Measurements from ENCODE around the gene PPL. TPM values are rescaled to one million over a fixed set of nuclear protein-coding genes. Genes with fewer than 3 reads are reported as not detected.

Gene PPL
- total and polyA plus RNA-seq, 2 of the 8 experiments (the other 6 are each of a cell fraction or from before 2014, with no cell fraction given), result 11.3 to 29.5 TPM

DNA sequence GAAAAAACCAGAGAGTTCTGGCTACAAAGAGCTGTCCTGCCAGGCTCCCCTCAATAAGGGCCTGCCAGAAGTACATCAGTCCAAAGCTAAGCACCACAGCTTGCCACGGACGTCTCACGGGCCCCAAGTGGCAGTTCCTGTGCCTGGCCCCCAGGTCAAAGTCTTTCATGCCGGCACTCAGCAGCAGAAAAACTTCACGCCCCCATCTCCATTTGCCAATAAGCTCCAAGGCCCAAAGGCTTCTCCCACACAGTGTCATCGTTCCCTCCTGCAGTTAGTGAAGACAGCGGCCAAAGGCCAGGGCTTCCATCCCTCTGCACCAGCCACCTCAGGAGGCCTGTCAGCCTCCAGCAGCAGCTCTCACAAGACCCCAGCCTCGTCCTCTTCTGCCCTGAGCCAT is 62.3 kb downstream of the PPL start:
- no peaks in the 10 kb centered on the region for H3K9me3 ChIP-seq (ENCODE audit: insufficient read depth in 2 of 2, low read depth in 1 of 2, low read length in 1 of 2)
- H3K27ac ChIP-seq (ENCODE audit: low read depth, low read length), result no peak overlapping the region
- POLR2A ChIA-PET (ENCODE audit: partially characterized antibody), result interaction anchor here (0.6 to 3.0 kb wide), 6 partner anchors 10 to 535 kb away, joined by 3 to 13 read pairs (median 4); no protein-coding TSS in a partner anchor
- H3K4me1 ChIP-seq (replicated peaks in 1 of 4; ENCODE audit: control insufficient read depth in 3 of 4, insufficient read depth in 4 of 4, low read length in 3 of 4), result no peaks in the 10 kb centered on the region
- peaks cover 32 to 87% (median 67%) of the 10 kb centered on the region in 4 experiments for H3K36me3 ChIP-seq (ENCODE audit: control insufficient read depth in 2 of 4, insufficient read depth in 4 of 4, low read length in 3 of 4)
- H2AK5ac ChIP-seq (ENCODE audit: low read depth, low read length), result no peak overlapping the region
- H2BK5ac ChIP-seq (ENCODE audit: low read depth, low read length), result no peak overlapping the region
- H2AFZ ChIP-seq (ENCODE audit: low read length), result no peak overlapping the region
- no peak overlapping the region for H4K91ac ChIP-seq (replicated peaks; ENCODE audit: insufficient read length, low read length)
- H2BK120ac ChIP-seq (replicated peaks; ENCODE audit: low read depth, low read length), result no peak overlapping the region
- no peak overlapping the region for H4K8ac ChIP-seq (ENCODE audit: extremely low read depth, insufficient read depth, low read length)
- 0 out of 4 replicates have a peak, but pooled peaks cover 0 to 2% of the 10 kb centered on the region in 2 experiments for H3K79me2 ChIP-seq (ENCODE audit: control insufficient read depth in 1 of 2, insufficient read depth in 2 of 2, low read length in 2 of 2)
- no peak overlapping the region for H3K14ac ChIP-seq (ENCODE audit: insufficient read length)
- H3K4me3 ChIP-seq (ENCODE audit: extremely low read depth in 1 of 4, insufficient read depth in 2 of 4, low read depth in 3 of 4, low read length in 4 of 4), result no peak overlapping the region
- H3K4me2 ChIP-seq (ENCODE audit: insufficient read depth in 1 of 2, low read depth in 2 of 2, low read length in 2 of 2), result no peak overlapping the region
- H2BK20ac ChIP-seq (ENCODE audit: low read length), result no peak overlapping the region
- H3K18ac ChIP-seq (ENCODE audit: extremely low read depth, low read length), result no peak overlapping the region
- no peak overlapping the region for H3K23ac ChIP-seq (ENCODE audit: insufficient read length)
- H3K79me1 ChIP-seq (ENCODE audit: low read depth, low read length), result peaks cover 4% of the 10 kb centered on the region; the same call in 1 of the 2 replicates
- no peak overlapping the region for H3K4ac ChIP-seq (replicated peaks; ENCODE audit: insufficient read length, low read depth, low read length)
- H2BK12ac ChIP-seq (ENCODE audit: low read depth, low read length), result no peak overlapping the region
- H4K5ac ChIP-seq (ENCODE audit: insufficient read length, low read depth, low read length), result no peak overlapping the region
- FAIRE-seq (no peak), DNase-seq (ENCODE audit: low read depth in 1 of 2, low spot score in 2 of 2) (no peak)
- no peak overlapping the region for H3K56ac ChIP-seq (replicated peaks; ENCODE audit: insufficient read length, low read depth, low read length)
- H3K27me3 ChIP-seq (replicated peaks in 1 of 4; ENCODE audit: control insufficient read depth in 3 of 4, extremely low read depth in 1 of 4, insufficient read depth in 3 of 4, low read length in 3 of 4), result no peaks in the 10 kb centered on the region
- no peak overlapping the region for H3K9ac ChIP-seq (replicated peaks in 1 of 4; ENCODE audit: extremely low read depth in 1 of 4, low read depth in 3 of 4, low read length in 3 of 4)
- peaks cover 2 to 9% of the 10 kb centered on the region in 2 experiments for H4K20me1 ChIP-seq (replicated peaks in 1 of 2; ENCODE audit: control insufficient read depth in 1 of 2, insufficient read depth in 2 of 2, low read length in 2 of 2)
- H3K23me2 ChIP-seq (ENCODE audit: low read depth, low read length), result no peaks in the 10 kb centered on the region
- CTCF ChIA-PET (ENCODE audit: partially characterized antibody), result interaction anchor here (0.8 to 2.8 kb wide), 6 partner anchors 9 to 85 kb away, joined by 3 to 15 read pairs (median 4); no protein-coding TSS in a partner anchor
- no peak overlapping the region for H2BK15ac ChIP-seq (ENCODE audit: low read length)
- 90% methylated on average over 8 of the region's 8 CpGs; no CpG with 5 or more reads in 1 of the 2 experiments for WGBS, 2 experiments (ENCODE audit: extremely low coverage in 1 of 2, insufficient coverage in 1 of 2, insufficient read length in 1 of 2, insufficient replicate concordance in 2 of 2, low coverage in 1 of 2, low lambda C conversion rate in 2 of 2, missing lambda C conversion rate in 1 of 2)
- TF ChIP-seq SIX5 (IDR thresholded peaks at IDR 0.05; ENCODE audit: low read depth, low read length) (no peak), POLR2AphosphoS5 (IDR thresholded peaks at IDR 0.05; ENCODE audit: low read depth, low read length) (no peak), SAP30 (IDR thresholded peaks at IDR 0.05; ENCODE audit: insufficient read depth, insufficient replicate concordance, low read length) (no peak), YY1 (IDR thresholded peaks at IDR 0.05; ENCODE audit: low read depth, low read length) (no peak), TAF7 (optimal IDR thresholded peaks at IDR 0.05; ENCODE audit: borderline replicate concordance, low read depth, low read length) (no peak), RAD21 (IDR thresholded peaks at IDR 0.05 in 1 of 2, conservative IDR thresholded peaks at IDR 0.05 in 1 of 2; ENCODE audit: low read depth in 2 of 2, low read length in 2 of 2) (no peak), SP2 (IDR thresholded peaks at IDR 0.05; ENCODE audit: low read length) (no peak), BRCA1 (IDR thresholded peaks at IDR 0.05; ENCODE audit: low read depth, low read length) (no peak), SIRT6 (IDR thresholded peaks at IDR 0.05; ENCODE audit: low read length) (no peak), RNF2 (IDR thresholded peaks at IDR 0.05; ENCODE audit: borderline replicate concordance, low read depth, low read length, missing control alignments, poor library complexity, severe bottlenecking) (no peak), BACH1 (IDR thresholded peaks at IDR 0.05; ENCODE audit: low read length) (no peak), CHD1 (IDR thresholded peaks at IDR 0.05; ENCODE audit: low read depth, low read length) (no peak)
- TF ChIP-seq, protein P1, sequence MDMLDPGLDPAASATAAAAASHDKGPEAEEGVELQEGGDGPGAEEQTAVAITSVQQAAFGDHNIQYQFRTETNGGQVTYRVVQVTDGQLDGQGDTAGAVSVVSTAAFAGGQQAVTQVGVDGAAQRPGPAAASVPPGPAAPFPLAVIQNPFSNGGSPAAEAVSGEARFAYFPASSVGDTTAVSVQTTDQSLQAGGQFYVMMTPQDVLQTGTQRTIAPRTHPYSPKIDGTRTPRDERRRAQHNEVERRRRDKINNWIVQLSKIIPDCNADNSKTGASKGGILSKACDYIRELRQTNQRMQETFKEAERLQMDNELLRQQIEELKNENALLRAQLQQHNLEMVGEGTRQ (IDR thresholded peaks at IDR 0.05; ENCODE audit: low read length), result no peak

Data from H1 (cell line).